GM18873 (cell line): ENCODE results near the gene ISG15.
"Not testable (repeated sequence)": the region's sequence is repeated elsewhere in the genome, so short reads cannot be mapped to it uniquely, and the experiment has no call there.

ENCODE experiments used
- ATAC-seq: cut with Tn5 transposase; IDR thresholded peaks from one replicate; pipeline ENCODE4 v1.9.1; 2021; ENCODE audit warnings: mild to moderate bottlenecking, moderate library complexity, moderate number of reproducible peaks; ENCODE audit not compliant: unreplicated experiment, low FRiP score

Gene ISG15

GRCh38 chr1:1024771-1025699 lies 11.7 kb downstream of the ISG15 start:
- no peak for ATAC-seq

GRCh38 chr1:1025730-1026129 lies 12.4 kb downstream of the ISG15 start:
- no peak for ATAC-seq

- no peak for ATAC-seq
Measured at GRCh38 chr1:1026599-1027413, 13.5 kb downstream of the ISG15 start.

GRCh38 chr1:1027791-1028190 lies 14.5 kb downstream of the ISG15 start:
- ATAC-seq = no peak

GRCh38 chr1:1030867-1031658 lies 17.8 kb downstream of the ISG15 start:
- not testable (repeated sequence) for ATAC-seq

- ATAC-seq = no peak
Measured at GRCh38 chr1:1031659-1032235, 18.4 kb downstream of the ISG15 start.

- ATAC-seq = no peak
Measured at GRCh38 chr1:1032424-1032823, 19.1 kb downstream of the ISG15 start.

GRCh38 chr1:1033009-1033587 lies 19.8 kb downstream of the ISG15 start:
- ATAC-seq = peak; percentile 79

- ATAC-seq = no peak
Measured at GRCh38 chr1:1033731-1034438, 20.6 kb downstream of the ISG15 start.

GRCh38 chr1:1034439-1034781 lies 21.1 kb downstream of the ISG15 start:
- ATAC-seq = no peak

- no peak for ATAC-seq
Measured at GRCh38 chr1:1035291-1035943, 22.1 kb downstream of the ISG15 start.

- no peak for ATAC-seq
Measured at GRCh38 chr1:1037366-1038327, 24.4 kb downstream of the ISG15 start.

- no peak for ATAC-seq
Measured at GRCh38 chr1:1038694-1039093, 25.4 kb downstream of the ISG15 start.

- ATAC-seq = no peak
Measured at GRCh38 chr1:1039145-1039910, 26.0 kb downstream of the ISG15 start.

- no peak for ATAC-seq
Measured at GRCh38 chr1:1040004-1040991, 27.0 kb downstream of the ISG15 start.

GRCh38 chr1:1041092-1041523 lies 27.8 kb downstream of the ISG15 start:
- no peak for ATAC-seq
